H1 (cell line): Measurements from ENCODE around the gene AADAC. TPM values are rescaled to one million over a fixed set of nuclear protein-coding genes. Genes with fewer than 3 reads are reported as not detected.

Experiments used
- CTCF ChIA-PET: fragments of 300-600 bp; sonication (Branson Sonifier 250); formaldehyde crosslinking; loops from one replicate; lab custom pipeline; 2021; ENCODE audit not compliant: partially characterized antibody; lab: Charles Lee
- POLR2A ChIA-PET: fragments of 300-600 bp; sonication (Branson Sonifier 250); formaldehyde crosslinking; loops from one replicate; lab custom pipeline; 2021; ENCODE audit warnings: inconsistent platforms; ENCODE audit not compliant: partially characterized antibody; lab: Charles Lee
- DNase-seq, 2 experiments: peaks; one replicate each; pipeline versions ENCODE4 v3.0.0 to v3.0.0-alpha.2; 2010 to 2022; ENCODE audit warnings: low spot score in 2 of 2, low read depth in 1 of 2, mixed read lengths in 1 of 2
- FAIRE-seq: peaks from 2 replicates; lab custom pipeline; 2011; peaks lifted over from hg19 to GRCh38; lab: Jason Lieb, UNC
- H2AFZ ChIP-seq: 2 replicates; pipeline ENCODE4 v1.8.1; 2012; ENCODE audit warnings: low read length, inconsistent platforms
- H2AK5ac ChIP-seq: 2 replicates; pipeline ENCODE4 v1.6.1; 2013; ENCODE audit warnings: low read depth, low read length
- H2BK120ac ChIP-seq: replicated peaks from 2 replicates; pipeline ENCODE3; 2013; ENCODE audit warnings: low read depth, low read length, inconsistent platforms
- H2BK12ac ChIP-seq: 2 replicates; pipeline ENCODE4 v1.6.1; 2013; ENCODE audit warnings: low read depth, low read length
- H2BK15ac ChIP-seq: 2 replicates; pipeline ENCODE4 v1.6.1; 2013; ENCODE audit warnings: low read length
- H2BK20ac ChIP-seq: 2 replicates; pipeline ENCODE4 v1.6.1; 2013; ENCODE audit warnings: low read length
- H2BK5ac ChIP-seq: 2 replicates; pipeline ENCODE4 v1.6.1; 2013; ENCODE audit warnings: low read depth, low read length
- H3K14ac ChIP-seq: 2 replicates; pipeline ENCODE4 v1.6.1; 2013; ENCODE audit warnings: inconsistent platforms; ENCODE audit not compliant: insufficient read length
- H3K18ac ChIP-seq: 2 replicates; pipeline ENCODE4 v1.6.1; 2013; ENCODE audit warnings: low read length; ENCODE audit errors: extremely low read depth
- H3K23ac ChIP-seq: 2 replicates; pipeline ENCODE4 v1.6.1; 2013; ENCODE audit warnings: inconsistent platforms; ENCODE audit not compliant: insufficient read length
- H3K23me2 ChIP-seq: 2 replicates; pipeline ENCODE4 v1.6.1; 2013; ENCODE audit warnings: low read depth, low read length
- H3K27ac ChIP-seq: 2 replicates; pipeline ENCODE4 v1.6.1; 2011; ENCODE audit warnings: low read depth, low read length, inconsistent platforms
- H3K27me3 ChIP-seq, 4 experiments: replicated peaks in 1 of 4; 1 replicate in 1 of 4; 2 replicates in 3 of 4; pipeline versions ENCODE4 v1.6.1 to v1.8.1; 2011 to 2013; ENCODE audit warnings: low read length in 3 of 4, mild to moderate bottlenecking in 3 of 4, inconsistent platforms in 2 of 4, mixed read lengths in 2 of 4, moderate library complexity in 1 of 4; ENCODE audit not compliant: control insufficient read depth in 3 of 4, insufficient read depth in 3 of 4; ENCODE audit errors: extremely low read depth in 1 of 4
- H3K36me3 ChIP-seq, 4 experiments: 2 replicates each; pipeline versions ENCODE4 v1.6.1 to v1.8.1; 2011 to 2013; ENCODE audit warnings: mild to moderate bottlenecking in 4 of 4, low read length in 3 of 4, moderate library complexity in 2 of 4, control low read depth in 1 of 4, inconsistent platforms in 1 of 4; ENCODE audit not compliant: insufficient read depth in 4 of 4, control insufficient read depth in 2 of 4
- H3K4ac ChIP-seq: replicated peaks from 2 replicates; pipeline ENCODE3; 2013; ENCODE audit warnings: low read length, low read depth, mixed read lengths, inconsistent platforms; ENCODE audit not compliant: insufficient read length
- H3K4me1 ChIP-seq, 4 experiments: replicated peaks in 1 of 4; 1 replicate in 1 of 4; 2 replicates in 3 of 4; pipeline versions ENCODE4 v1.6.1 to v1.8.1; 2011 to 2013; ENCODE audit warnings: low read length in 3 of 4, inconsistent platforms in 2 of 4, mixed read lengths in 1 of 4; ENCODE audit not compliant: insufficient read depth in 4 of 4, control insufficient read depth in 3 of 4
- H3K4me2 ChIP-seq, 2 experiments: 2 replicates each; pipeline versions ENCODE4 v1.6.1 to v1.8.1; 2011 to 2013; ENCODE audit warnings: low read depth in 2 of 2, low read length in 2 of 2, control low read depth in 1 of 2, inconsistent platforms in 1 of 2, mild to moderate bottlenecking in 1 of 2; ENCODE audit not compliant: insufficient read depth in 1 of 2
- H3K4me3 ChIP-seq, 4 experiments: fragments of 200-600, 300-600 bp in 1 of 4; sonication (generic), shearing (Covaris generic), sonication (Bioruptor Twin) in 1 of 4; 2 replicates each; pipeline versions ENCODE4 v1.5.1 to v1.8.1; 2011 to 2016; ENCODE audit warnings: low read length in 4 of 4, low read depth in 3 of 4, control low read depth in 2 of 4, inconsistent platforms in 2 of 4, mild to moderate bottlenecking in 2 of 4, mixed read lengths in 1 of 4, moderate library complexity in 1 of 4; ENCODE audit not compliant: insufficient read depth in 2 of 4; ENCODE audit errors: extremely low read depth in 1 of 4
- H3K56ac ChIP-seq: replicated peaks from 2 replicates; pipeline ENCODE3; 2013; ENCODE audit warnings: low read depth, mild to moderate bottlenecking, mixed read lengths, low read length, inconsistent platforms; ENCODE audit not compliant: insufficient read length
- H3K79me1 ChIP-seq: 2 replicates; pipeline ENCODE4 v1.6.1; 2013; ENCODE audit warnings: low read depth, low read length, control low read depth
- H3K79me2 ChIP-seq, 2 experiments: 2 replicates each; pipeline versions ENCODE4 v1.6.1 to v1.8.1; 2012 to 2013; ENCODE audit warnings: low read length in 2 of 2, mild to moderate bottlenecking in 2 of 2, inconsistent platforms in 1 of 2; ENCODE audit not compliant: insufficient read depth in 2 of 2, control insufficient read depth in 1 of 2
- H3K9ac ChIP-seq, 4 experiments: replicated peaks in 1 of 4; 1 replicate in 1 of 4; 2 replicates in 3 of 4; pipeline versions ENCODE4 v1.6.1 to v1.8.1; 2011 to 2013; ENCODE audit warnings: low read depth in 3 of 4, low read length in 3 of 4, control low read depth in 2 of 4, mild to moderate bottlenecking in 2 of 4, moderate library complexity in 2 of 4, inconsistent platforms in 1 of 4; ENCODE audit errors: extremely low read depth in 1 of 4
- H3K9me3 ChIP-seq, 2 experiments: 2 replicates each; pipeline versions ENCODE4 v1.6.1 to v1.8.1; 2012 to 2013; ENCODE audit warnings: mild to moderate bottlenecking in 2 of 2, moderate library complexity in 2 of 2, control low read depth in 1 of 2, inconsistent platforms in 1 of 2, low read depth in 1 of 2, low read length in 1 of 2, mixed read lengths in 1 of 2; ENCODE audit not compliant: insufficient read depth in 2 of 2
- H4K20me1 ChIP-seq, 2 experiments: replicated peaks in 1 of 2; 2 replicates each; pipeline versions ENCODE3 to v1.8.1; 2011 to 2013; ENCODE audit warnings: inconsistent platforms in 2 of 2, low read length in 2 of 2, mild to moderate bottlenecking in 1 of 2; ENCODE audit not compliant: insufficient read depth in 2 of 2, control insufficient read depth in 1 of 2
- H4K5ac ChIP-seq: 2 replicates; pipeline ENCODE4 v1.6.1; 2013; ENCODE audit warnings: low read length, low read depth, mixed read lengths, inconsistent platforms; ENCODE audit not compliant: insufficient read length
- H4K8ac ChIP-seq: 2 replicates; pipeline ENCODE4 v1.8.0; 2013; ENCODE audit warnings: mild to moderate bottlenecking, moderate library complexity, low read length, inconsistent platforms; ENCODE audit not compliant: insufficient read depth; ENCODE audit errors: extremely low read depth
- H4K91ac ChIP-seq: replicated peaks from 2 replicates; pipeline ENCODE3; 2013; ENCODE audit warnings: low read length, mixed read lengths, inconsistent platforms; ENCODE audit not compliant: insufficient read length
- ASH2L ChIP-seq: fragments of 200-600, 300-600 bp; sonication (generic); IDR thresholded peaks from one replicate; pipeline ENCODE4 v1.7.1; 2017; ENCODE audit warnings: low read length
- EZH2 ChIP-seq: fragments of 200-600 bp; sonication (generic); IDR thresholded peaks from 2 replicates; pipeline ENCODE4 v1.7.1; 2012; ENCODE audit warnings: low read depth, mild to moderate bottlenecking, moderate library complexity, low read length, inconsistent platforms; ENCODE audit not compliant: severe bottlenecking
- GABPA ChIP-seq: IDR thresholded peaks from 2 replicates; pipeline ENCODE4 v1.6.1; 2011; ENCODE audit warnings: mild to moderate bottlenecking, low read length, moderate library complexity, borderline replicate concordance; ENCODE audit not compliant: insufficient read depth
- HDAC2 ChIP-seq, 2 experiments: fragments of 300-600 bp in 1 of 2; sonication (generic) in 1 of 2; IDR thresholded peaks; 2 replicates each; pipeline ENCODE4 v1.6.1; 2011 to 2012; ENCODE audit warnings: low read depth in 2 of 2, low read length in 2 of 2, mild to moderate bottlenecking in 2 of 2, moderate library complexity in 2 of 2, borderline replicate concordance in 1 of 2, inconsistent platforms in 1 of 2
- PHF8 ChIP-seq: fragments of 200-600 bp; sonication (generic); conservative IDR thresholded peaks from 2 replicates; pipeline ENCODE4 v1.7.1; 2012; ENCODE audit warnings: low read depth, mild to moderate bottlenecking, inconsistent platforms, low read length, moderate library complexity
- POLR2A ChIP-seq, 2 experiments: IDR thresholded peaks; 1 replicate in 1 of 2; 2 replicates in 1 of 2; pipeline ENCODE4 v1.6.1; 2011; ENCODE audit warnings: low read depth in 2 of 2, low read length in 2 of 2, mild to moderate bottlenecking in 2 of 2; ENCODE audit errors: control extremely low read depth in 1 of 2
- RAD21 ChIP-seq, 2 experiments: IDR thresholded peaks in 1 of 2; conservative IDR thresholded peaks in 1 of 2; 2 replicates each; pipeline ENCODE4 v1.6.1; 2011; ENCODE audit warnings: low read depth in 2 of 2, low read length in 2 of 2, improper control_type of control experiment in 1 of 2, inconsistent platforms in 1 of 2, mild to moderate bottlenecking in 1 of 2, moderate library complexity in 1 of 2
- RBBP5 ChIP-seq: IDR thresholded peaks from 2 replicates; pipeline ENCODE4 v1.7.1; 2012; ENCODE audit warnings: low read depth, mild to moderate bottlenecking, inconsistent platforms, low read length, moderate library complexity, borderline replicate concordance
- RNF2 ChIP-seq: fragments of 200-900, 300-1000 bp; sonication (generic); IDR thresholded peaks from 2 replicates; pipeline ENCODE4 v1.7.1; 2016; ENCODE audit warnings: borderline replicate concordance, low read depth, mild to moderate bottlenecking, antibody characterized with exemption, low read length; ENCODE audit not compliant: poor library complexity, severe bottlenecking; ENCODE audit errors: missing control alignments
- SIRT6 ChIP-seq: IDR thresholded peaks from one replicate; pipeline ENCODE4 v1.7.1; 2012; ENCODE audit warnings: low read length, inconsistent platforms
- SP1 ChIP-seq: IDR thresholded peaks from 2 replicates; pipeline ENCODE4 v1.6.1; 2011; ENCODE audit warnings: low read depth, low read length
- SP2 ChIP-seq: IDR thresholded peaks from 2 replicates; pipeline ENCODE4 v1.6.1; 2012; ENCODE audit warnings: mild to moderate bottlenecking, low read length, inconsistent platforms
- SP4 ChIP-seq: IDR thresholded peaks from 2 replicates; pipeline ENCODE4 v1.6.1; 2012; ENCODE audit warnings: low read length, inconsistent platforms
- SRF ChIP-seq: IDR thresholded peaks from 2 replicates; pipeline ENCODE4 v1.6.1; 2011; ENCODE audit warnings: mild to moderate bottlenecking, low read depth, low read length, moderate library complexity
- TBP ChIP-seq: IDR thresholded peaks from 2 replicates; pipeline ENCODE4 v1.6.1; 2011; ENCODE audit warnings: low read depth, low read length, improper control_type of control experiment
- YY1 ChIP-seq: IDR thresholded peaks from 2 replicates; pipeline ENCODE4 v1.6.1; 2011; ENCODE audit warnings: low read depth, mild to moderate bottlenecking, low read length
- polyA plus RNA-seq, 7 experiments: library from polyadenylated mRNA; depleted of rRNA in 3 of 7; stranded (reverse) in 5 of 7; unstranded in 2 of 7; fragments of >200 nt in 5 of 7; fragments of 200-250 nt in 2 of 7; gene quantifications; 1 replicate in 5 of 7; 2 replicates in 1 of 7; 4 replicates in 1 of 7; pipeline versions ENCODE4 v1.2.1 to v1.2.3, GENCODE V29; 2011 to 2013; ENCODE audit warnings: missing spikeins in 2 of 7, mixed read lengths in 2 of 7
- total RNA-seq: library from RNA; stranded (reverse); fragmentation: NEBNext Ultra II Directional; extraction: Animal tissue kit (Norgen Biotek cat#: 25700); gene quantifications from 2 replicates; pipeline ENCODE4 v1.2.1, GENCODE V29; 2021

The AADAC gene
- total and polyA plus RNA-seq, 2 of the 8 experiments (the other 6 are each of a cell fraction or from before 2014, with no cell fraction given) = not detected

GRCh38 chr3:151873398-151873797 is 59.5 kb downstream of the AADAC start, which contains the start of gene SUCNR1:
TSS of gene SUCNR1 (plus strand) at chr3:151873643. CDS start at chr3:151879893, 6,250 bp downstream.
- H3K4me3 ChIP-seq = no peak within 1 kb of the TSS
- H3K9me3 ChIP-seq = no peaks in the 10 kb centered on the region
- H3K23ac ChIP-seq = no peak within 1 kb of the TSS
- H2BK15ac ChIP-seq = no peak within 1 kb of the TSS
- H3K27ac ChIP-seq = no peak within 1 kb of the TSS
- no peaks in the 10 kb centered on the region for H3K23me2 ChIP-seq
- H3K56ac ChIP-seq = no peak within 1 kb of the TSS
- H3K18ac ChIP-seq = no peak within 1 kb of the TSS
- POLR2A ChIA-PET = no interaction called here
- H3K4me1 ChIP-seq = no peaks in the 10 kb centered on the region
- no peaks in the 10 kb centered on the region for H3K79me2 ChIP-seq
- H3K79me1 ChIP-seq = no peaks in the 10 kb centered on the region
- CTCF ChIA-PET = no interaction called here
- DNase-seq (no peak), FAIRE-seq (no peak)
- H2BK5ac ChIP-seq = no peak within 1 kb of the TSS
- no peak within 1 kb of the TSS for H4K5ac ChIP-seq
- no peak within 1 kb of the TSS for H2BK12ac ChIP-seq
- no peak within 1 kb of the TSS for H3K9ac ChIP-seq
- H4K20me1 ChIP-seq = no peaks in the 10 kb centered on the region
- no peaks in the 10 kb centered on the region for H3K36me3 ChIP-seq
- no peak within 1 kb of the TSS for H2BK120ac ChIP-seq
- no peak within 1 kb of the TSS for H4K8ac ChIP-seq
- H3K14ac ChIP-seq = no peak within 1 kb of the TSS
- H3K4ac ChIP-seq = no peak within 1 kb of the TSS
- no peaks in the 10 kb centered on the region for H3K27me3 ChIP-seq
- H2AFZ ChIP-seq = no peak within 1 kb of the TSS
- H2BK20ac ChIP-seq = no peak within 1 kb of the TSS
- no peak within 1 kb of the TSS for H4K91ac ChIP-seq
- no peak within 1 kb of the TSS for H2AK5ac ChIP-seq
- H3K4me2 ChIP-seq = no peak within 1 kb of the TSS
- TF ChIP-seq SP2 = no peak
- TF ChIP-seq SRF = no peak
- no peak for TF ChIP-seq YY1
- TF ChIP-seq TBP = no peak
- TF ChIP-seq EZH2 = no peak
- TF ChIP-seq RBBP5 = no peak
- TF ChIP-seq RNF2 = no peak
- no peak for TF ChIP-seq POLR2A (IDR thresholded peaks at IDR 0.05; ENCODE audit: control extremely low read depth in 1 of 2, low read depth in 2 of 2, low read length in 2 of 2)
- TF ChIP-seq SP4 = no peak
- no peak for TF ChIP-seq SIRT6
- no peak for TF ChIP-seq HDAC2 (IDR thresholded peaks at IDR 0.05; ENCODE audit: borderline replicate concordance in 1 of 2, low read depth in 2 of 2, low read length in 2 of 2)
- no peak for TF ChIP-seq RAD21 (IDR thresholded peaks at IDR 0.05 in 1 of 2, conservative IDR thresholded peaks at IDR 0.05 in 1 of 2; ENCODE audit: low read depth in 2 of 2, low read length in 2 of 2)
- no peak for TF ChIP-seq SP1
- TF ChIP-seq ASH2L = no peak
- TF ChIP-seq GABPA = no peak
- no peak for TF ChIP-seq PHF8
